Limb (tissue), 2 donors: ENCODE data around the gene SEMA3A.
"Not testable (repeated sequence)": the region's sequence is repeated elsewhere in the genome, so short reads cannot be mapped to it uniquely, and the experiment has no call there.

Experiments
- DNase-seq, 2 donors: peaks; one replicate each; pipeline ENCODE4 v3.0.0-alpha.2; 2016; ENCODE audit errors: extremely low spot score in 2 of 2

The SEMA3A gene

GRCh38 chr7:84194484-84195271 is at the start of gene SEMA3A:
SEMA3A (minus strand) TSS chr7:84194789; CDS start chr7:84194586, 203 bp downstream.
- peak; percentile 68 to 69 for DNase-seq

- DNase-seq = not testable (repeated sequence)
These were observed 48.4 kb upstream of the SEMA3A start for GRCh38 chr7:84243037-84243436.

DNA sequence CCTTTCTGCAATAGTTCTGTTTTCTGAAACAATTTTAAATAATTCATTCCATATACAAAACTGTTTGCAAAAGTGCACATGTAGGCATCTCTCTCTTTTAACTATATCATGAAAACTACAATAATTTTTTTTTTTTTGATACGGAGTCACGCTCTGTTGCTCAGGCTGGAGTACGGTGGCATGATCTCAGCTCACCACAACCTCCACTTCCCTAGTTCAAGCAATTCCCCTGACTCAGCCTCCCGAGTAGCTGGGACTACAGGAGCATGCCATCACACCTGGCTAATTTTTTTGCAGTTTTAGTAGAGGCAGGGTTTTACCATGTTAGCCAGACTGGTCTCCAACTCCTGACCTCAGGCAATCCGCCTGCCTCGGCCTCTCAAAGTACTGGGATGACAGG is 44.0 kb upstream of the SEMA3A start:
- no peak for DNase-seq

- DNase-seq = no peak
These were observed 43.1 kb upstream of the SEMA3A start for GRCh38 chr7:84237533-84238173.

- no peak for DNase-seq
These were observed 41.8 kb upstream of the SEMA3A start for GRCh38 chr7:84236398-84236797.

DNA sequence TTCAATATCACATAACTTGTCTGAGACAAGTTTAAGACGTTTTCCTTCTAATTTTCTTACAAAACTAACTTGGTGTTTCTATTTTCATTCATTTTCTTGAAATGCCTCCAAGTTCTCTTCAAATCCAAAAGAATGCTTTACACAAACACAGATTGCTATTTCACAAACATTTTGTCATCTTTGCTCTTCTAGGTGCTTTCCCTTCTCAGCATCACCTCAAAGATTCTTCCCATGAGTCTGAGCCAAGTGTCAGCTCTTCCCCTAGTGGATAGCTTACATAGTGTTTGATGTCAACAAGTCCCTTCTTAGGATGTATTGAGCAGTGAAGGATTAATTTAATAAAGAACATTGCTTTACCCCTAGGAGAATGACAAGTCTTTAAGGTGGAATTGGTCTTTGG is 38.1 kb upstream of the SEMA3A start:
- no peak for DNase-seq

GRCh38 chr7:84231157-84231556 is 36.6 kb upstream of the SEMA3A start:
- DNase-seq = no peak

GRCh38 chr7:84230491-84230890 is 35.9 kb upstream of the SEMA3A start:
- no peak for DNase-seq

- DNase-seq = no peak
These were observed 33.9 kb upstream of the SEMA3A start for GRCh38 chr7:84228526-84228925.

DNA sequence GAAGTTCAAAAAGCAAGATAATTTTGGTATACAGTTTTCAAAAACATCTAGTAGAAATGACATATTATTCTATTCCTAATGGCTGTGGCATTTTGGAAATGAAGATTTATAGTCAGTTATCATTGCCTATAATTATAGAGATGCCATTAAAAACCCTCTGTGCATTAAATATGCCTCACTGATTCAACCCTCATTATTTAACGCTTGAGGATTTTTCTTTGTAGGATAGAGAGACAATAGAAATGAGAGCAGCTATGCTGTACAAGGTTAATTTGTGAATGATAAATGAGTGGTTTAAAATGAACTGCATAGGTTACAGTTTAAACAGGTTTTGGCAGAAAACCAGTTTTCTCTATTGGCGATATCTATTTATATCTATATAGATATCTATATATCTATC is 32.2 kb upstream of the SEMA3A start:
- DNase-seq = no peak

- no peak for DNase-seq
These were observed 29.9 kb upstream of the SEMA3A start for GRCh38 chr7:84224505-84224904.

DNA sequence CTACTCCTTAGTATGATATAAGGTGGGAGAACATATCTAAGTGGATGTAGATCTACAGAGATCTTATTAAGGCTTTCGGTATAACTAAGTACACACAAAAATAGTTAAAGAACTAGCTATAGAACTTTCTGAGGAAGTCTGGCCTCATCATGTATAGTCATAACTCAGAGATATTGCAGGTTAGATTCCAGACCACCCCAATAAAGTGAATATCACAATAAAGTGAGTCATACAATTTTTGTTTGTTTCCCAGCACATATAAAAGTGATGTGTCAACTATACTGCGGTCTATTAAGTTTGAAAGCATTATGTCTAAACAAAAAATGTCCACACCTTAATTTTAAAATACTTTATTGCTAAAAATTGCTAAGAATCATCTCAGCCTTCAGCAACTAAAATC is 24.7 kb upstream of the SEMA3A start:
- no peak for DNase-seq

DNA sequence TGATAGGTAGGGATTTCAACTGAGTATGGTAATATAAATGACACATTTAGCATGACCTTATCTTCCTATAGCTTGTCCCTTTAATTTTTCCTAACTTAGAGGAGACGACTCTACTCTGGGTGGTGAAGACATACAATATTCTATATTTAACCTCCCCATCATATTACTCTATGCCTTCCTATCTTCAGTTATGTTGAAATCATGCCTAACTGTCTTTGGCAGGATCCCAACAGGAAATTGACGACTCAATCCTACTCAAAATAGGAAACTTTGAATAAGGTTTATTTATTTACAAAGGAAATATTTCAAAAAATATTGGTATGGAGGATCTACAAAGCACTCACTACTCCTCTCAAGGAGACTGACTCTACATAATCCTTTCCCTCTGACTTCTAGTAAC is 24.1 kb upstream of the SEMA3A start:
- no peak for DNase-seq

- DNase-seq = no peak
These were observed 21.9 kb upstream of the SEMA3A start for GRCh38 chr7:84216472-84216871.

DNA sequence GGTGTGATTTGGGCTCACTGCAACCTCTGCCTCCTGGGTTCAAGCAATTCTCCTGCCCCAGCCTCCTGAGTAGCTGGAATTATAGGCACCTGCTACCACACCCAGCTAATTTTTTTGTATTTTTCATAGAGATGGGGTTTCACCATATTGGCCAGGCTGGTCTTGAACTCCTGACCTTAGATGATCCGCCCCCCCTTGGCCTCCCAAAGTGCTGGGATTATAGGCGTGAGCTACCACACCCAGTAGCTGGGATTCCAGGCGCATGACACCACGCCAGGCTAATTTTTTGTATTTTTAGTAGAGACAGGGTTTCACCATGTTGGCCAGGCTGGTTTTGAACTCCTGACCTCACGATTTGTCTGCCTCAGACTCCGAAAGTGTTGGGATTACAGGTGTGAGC is 20.2 kb upstream of the SEMA3A start:
- DNase-seq = not testable (repeated sequence)

DNA sequence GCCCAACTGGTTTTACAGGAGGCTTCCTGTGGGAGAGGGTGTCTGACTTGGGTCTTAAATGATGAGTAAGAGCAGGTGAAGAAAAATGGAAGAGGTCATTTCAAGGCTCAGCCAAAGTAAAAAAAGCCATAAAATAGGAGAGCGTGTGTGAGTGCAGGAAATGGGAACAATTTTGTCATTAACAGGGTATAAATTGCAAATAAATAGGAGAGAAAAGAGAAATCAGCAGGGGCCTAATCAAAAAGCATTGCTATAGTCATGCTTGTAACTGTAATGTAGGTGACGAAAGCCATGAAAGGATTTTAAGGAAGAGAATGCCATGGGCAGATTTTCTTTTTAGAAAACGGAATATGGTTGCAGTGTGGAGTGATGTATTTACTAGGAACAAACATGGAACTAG is 15.7 kb upstream of the SEMA3A start:
- no peak for DNase-seq

DNA sequence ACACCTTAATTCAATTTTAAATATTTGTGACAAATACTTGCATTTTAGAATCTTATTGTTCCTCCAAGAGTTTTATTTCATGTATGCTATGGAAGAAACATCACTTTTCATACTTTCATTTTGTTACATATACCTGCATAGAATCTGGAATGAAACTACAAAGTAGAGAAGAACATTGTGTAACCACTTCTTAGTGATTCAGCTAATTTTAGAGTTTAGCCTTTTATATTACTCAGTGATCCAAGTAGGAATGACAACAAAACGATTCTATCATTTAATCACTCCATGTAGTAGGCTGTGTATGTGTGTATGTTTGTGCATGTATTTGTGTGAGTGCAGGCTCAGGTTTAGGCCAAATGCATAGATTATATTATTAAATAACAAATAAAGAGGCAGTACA is 14.4 kb upstream of the SEMA3A start:
- DNase-seq = no peak

DNA sequence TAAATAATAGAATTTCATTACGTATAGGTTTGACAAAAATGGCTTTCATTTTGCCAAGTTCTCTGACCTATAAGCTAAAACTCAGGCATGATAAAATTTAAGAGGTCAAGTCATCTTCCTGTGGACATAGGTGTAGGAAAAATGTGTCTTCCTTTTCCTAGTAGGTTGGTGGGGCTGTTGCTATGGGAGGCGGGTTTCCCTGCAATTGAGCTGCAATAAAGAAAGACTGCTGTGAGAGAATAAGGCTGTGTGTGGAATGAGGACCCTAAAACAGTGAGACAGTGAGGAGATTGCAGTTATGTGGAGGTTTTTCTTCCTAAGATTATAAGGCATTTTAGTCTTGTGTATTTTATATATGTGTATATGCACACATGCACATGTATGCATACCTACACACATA is 13.0 kb upstream of the SEMA3A start:
- no peak for DNase-seq

DNA sequence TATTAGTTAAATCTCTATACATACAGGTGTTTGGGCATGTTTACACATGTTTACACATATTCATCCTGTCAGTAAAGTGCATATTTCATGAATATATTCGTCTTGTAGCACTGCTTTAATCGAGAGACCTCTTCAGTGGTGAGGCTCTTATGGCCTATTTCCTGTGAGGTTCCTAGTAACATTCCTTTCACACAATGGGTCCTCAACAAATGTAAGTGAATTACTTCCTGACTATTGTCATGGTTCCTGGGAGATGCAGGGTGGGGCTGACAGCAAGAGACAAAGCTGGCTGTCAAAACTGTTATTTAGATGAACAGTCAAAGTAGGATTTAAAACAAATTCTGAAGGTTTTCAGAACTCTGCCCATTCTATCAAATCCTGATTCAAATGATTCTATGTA is 12.4 kb upstream of the SEMA3A start:
- DNase-seq = no peak

DNA sequence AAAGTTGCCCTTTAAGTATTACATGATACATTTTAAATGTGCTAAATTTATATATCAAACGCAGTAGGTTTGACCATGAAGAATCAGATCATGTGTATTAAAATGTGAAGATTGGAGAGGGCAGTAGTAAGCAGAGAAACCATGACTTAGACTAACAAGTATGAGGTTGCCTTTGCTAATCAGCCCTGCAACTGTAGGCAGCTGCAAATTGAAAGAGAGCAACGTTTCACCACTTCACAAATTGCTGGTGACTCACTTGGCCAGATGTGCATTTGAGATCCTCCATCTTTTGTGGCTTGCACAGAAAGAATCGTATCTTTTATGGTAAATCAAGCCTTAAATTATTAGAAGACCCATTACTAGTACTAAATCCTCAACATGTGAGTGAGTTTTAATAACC is 10.1 kb upstream of the SEMA3A start:
- no peak for DNase-seq

- DNase-seq = no peak
These were observed 8.3 kb upstream of the SEMA3A start for GRCh38 chr7:84202855-84203254.

DNA sequence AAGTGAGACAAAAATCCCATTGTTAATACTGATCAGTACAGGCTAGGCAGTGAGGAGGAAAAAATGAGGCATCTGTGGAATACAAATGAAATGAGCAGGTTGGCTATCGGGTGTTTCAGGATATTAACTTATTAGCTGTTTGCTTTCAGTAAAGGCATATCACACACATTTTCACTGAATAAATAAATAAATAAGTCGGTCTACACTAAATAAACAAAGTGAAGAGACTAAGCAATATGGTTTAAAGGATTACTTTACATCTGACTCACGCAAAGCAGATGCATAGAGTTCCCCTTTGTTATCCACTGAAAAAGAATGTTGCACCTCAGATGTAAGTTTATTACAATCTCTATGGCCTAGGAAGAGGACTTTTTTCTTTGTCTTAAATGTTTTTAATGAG is 6.3 kb upstream of the SEMA3A start:
- no peak for DNase-seq

- no peak for DNase-seq
These were observed 4.6 kb upstream of the SEMA3A start for GRCh38 chr7:84199216-84199615.
